ENCODE measurements around the gene RALY. TPM values are rescaled to one million over a fixed set of nuclear protein-coding genes. Genes with fewer than 3 reads are reported as not detected.

RALY gene
- total RNA-seq, 1 experiment from 2014 or later: 119 TPM

DNA sequence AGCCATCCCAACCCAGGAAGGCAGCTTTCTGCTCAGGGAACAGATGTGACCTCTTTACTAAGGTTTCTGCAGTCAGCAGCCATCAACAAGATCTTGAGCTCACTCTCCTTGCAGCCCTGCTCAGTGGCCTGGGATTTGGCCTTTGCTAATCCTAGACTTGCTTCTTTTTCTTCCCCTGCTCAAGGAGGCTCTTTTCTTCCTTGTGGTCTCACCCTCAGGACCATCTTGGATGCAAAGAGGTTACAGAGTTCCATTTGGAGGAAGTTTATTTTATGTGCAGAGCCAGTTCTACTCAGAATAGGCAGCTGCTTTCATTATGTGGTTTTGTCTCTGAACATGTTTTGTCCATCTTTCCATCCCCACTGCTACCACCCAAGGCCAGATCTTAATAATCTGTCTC lies 49.3 kb downstream of the RALY start:
- ChIA-PET CTCF (no interaction called here), RAD21 (ENCODE audit: low non-redundant PET in 1 of 2, low total read pairs in 2 of 2, uncharacterized antibody in 2 of 2, unreplicated experiment in 2 of 2) (no interaction called here), POLR2A (no interaction called here)
- Histone ChIP-seq H3K27ac (ENCODE audit: low read depth, low read length) (no peak overlapping the region), H3K36me3 (ENCODE audit: control insufficient read depth in 1 of 2, insufficient read depth in 2 of 2, low read length in 2 of 2) (no peaks in the 10 kb centered on the region), H3K4me3 (replicated peaks in 1 of 2; ENCODE audit: low read depth in 1 of 2, low read length in 2 of 2) (no peak overlapping the region), H3K79me2 (ENCODE audit: insufficient read depth, low read length) (peaks cover 92% of the 10 kb centered on the region), H3K27me3 (ENCODE audit: insufficient read depth, low read length) (no peaks in the 10 kb centered on the region), H3K4me2 (ENCODE audit: low read length) (no peak overlapping the region), H3K9ac (ENCODE audit: low read length) (no peak overlapping the region), H4K20me1 (ENCODE audit: insufficient read depth) (no peaks in the 10 kb centered on the region), H3K4me1 (ENCODE audit: control insufficient read depth in 1 of 2, insufficient read depth in 2 of 2, low read length in 2 of 2) (no peaks in the 10 kb centered on the region), H3K9me3 (ENCODE audit: control insufficient read depth in 1 of 2, insufficient read depth in 1 of 2, low read depth in 1 of 2, low read length in 2 of 2) (no peaks in the 10 kb centered on the region), H2AFZ (ENCODE audit: low read depth, low read length, poor library complexity, severe bottlenecking) (no peak overlapping the region), H3K9me2 (ENCODE audit: insufficient read depth) (no peaks in the 10 kb centered on the region)
- ATAC-seq (no peak), DNase-seq (ENCODE audit: low read depth, low spot score) (no peak)
- intact Hi-C loops (cut with micrococcal nuclease): no loop called here
- no TSS peak for BruUV-seq (replicated peaks)
- TF ChIP-seq, protein P1, sequence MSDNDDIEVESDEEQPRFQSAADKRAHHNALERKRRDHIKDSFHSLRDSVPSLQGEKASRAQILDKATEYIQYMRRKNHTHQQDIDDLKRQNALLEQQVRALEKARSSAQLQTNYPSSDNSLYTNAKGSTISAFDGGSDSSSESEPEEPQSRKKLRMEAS (IDR thresholded peaks at IDR 0.05): no peak
- no peak for TF ChIP-seq EZH2 (IDR thresholded peaks at IDR 0.05)
- no peak for TF ChIP-seq SRF (IDR thresholded peaks at IDR 0.05; ENCODE audit: low read depth)
- no peak for TF ChIP-seq RAD21 (IDR thresholded peaks at IDR 0.05; ENCODE audit: low read depth)
- no peak for TF ChIP-seq JUND (IDR thresholded peaks at IDR 0.05)
- TF ChIP-seq, protein P2, sequence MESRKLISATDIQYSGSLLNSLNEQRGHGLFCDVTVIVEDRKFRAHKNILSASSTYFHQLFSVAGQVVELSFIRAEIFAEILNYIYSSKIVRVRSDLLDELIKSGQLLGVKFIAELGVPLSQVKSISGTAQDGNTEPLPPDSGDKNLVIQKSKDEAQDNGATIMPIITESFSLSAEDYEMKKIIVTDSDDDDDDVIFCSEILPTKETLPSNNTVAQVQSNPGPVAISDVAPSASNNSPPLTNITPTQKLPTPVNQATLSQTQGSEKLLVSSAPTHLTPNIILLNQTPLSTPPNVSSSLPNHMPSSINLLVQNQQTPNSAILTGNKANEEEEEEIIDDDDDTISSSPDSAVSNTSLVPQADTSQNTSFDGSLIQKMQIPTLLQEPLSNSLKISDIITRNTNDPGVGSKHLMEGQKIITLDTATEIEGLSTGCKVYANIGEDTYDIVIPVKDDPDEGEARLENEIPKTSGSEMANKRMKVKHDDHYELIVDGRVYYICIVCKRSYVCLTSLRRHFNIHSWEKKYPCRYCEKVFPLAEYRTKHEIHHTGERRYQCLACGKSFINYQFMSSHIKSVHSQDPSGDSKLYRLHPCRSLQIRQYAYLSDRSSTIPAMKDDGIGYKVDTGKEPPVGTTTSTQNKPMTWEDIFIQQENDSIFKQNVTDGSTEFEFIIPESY (IDR thresholded peaks at IDR 0.05; ENCODE audit: extremely low read depth, insufficient replicate concordance, low read length): no peak

DNA sequence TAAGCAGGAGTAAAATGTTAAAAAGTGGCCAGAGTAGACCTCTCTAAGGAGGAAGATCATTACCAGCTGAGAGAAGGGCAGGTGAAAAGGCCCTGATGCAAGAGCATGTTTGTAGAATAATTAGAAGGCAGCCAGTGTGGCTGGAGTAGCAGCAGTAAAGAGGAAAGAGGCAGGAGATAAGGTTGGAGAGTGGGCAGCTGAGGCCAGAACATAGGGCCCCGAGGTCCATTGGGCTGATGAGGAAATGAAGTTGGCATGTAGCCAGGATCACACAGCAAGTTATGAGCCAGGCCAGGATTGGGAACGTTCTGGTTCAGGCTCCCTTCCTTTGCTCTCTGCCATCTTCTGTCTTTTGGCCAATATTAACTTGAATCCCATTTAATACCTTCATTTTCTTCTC lies 51.6 kb downstream of the RALY start:
- Histone ChIP-seq H3K36me3 (ENCODE audit: control insufficient read depth in 1 of 2, insufficient read depth in 2 of 2, low read length in 2 of 2) (no peaks in the 10 kb centered on the region), H2AFZ (ENCODE audit: low read depth, low read length, poor library complexity, severe bottlenecking) (no peak overlapping the region), H3K4me2 (ENCODE audit: low read length) (no peak overlapping the region), H3K4me1 (ENCODE audit: control insufficient read depth in 1 of 2, insufficient read depth in 2 of 2, low read length in 2 of 2) (no peaks in the 10 kb centered on the region), H4K20me1 (ENCODE audit: insufficient read depth) (no peaks in the 10 kb centered on the region), H3K9me2 (ENCODE audit: insufficient read depth) (no peaks in the 10 kb centered on the region), H3K79me2 (ENCODE audit: insufficient read depth, low read length) (peaks cover 90% of the 10 kb centered on the region), H3K9ac (ENCODE audit: low read length) (no peak overlapping the region), H3K27me3 (ENCODE audit: insufficient read depth, low read length) (no peaks in the 10 kb centered on the region), H3K27ac (ENCODE audit: low read depth, low read length) (no peak overlapping the region), H3K4me3 (replicated peaks in 1 of 2; ENCODE audit: low read depth in 1 of 2, low read length in 2 of 2) (no peak overlapping the region), H3K9me3 (ENCODE audit: control insufficient read depth in 1 of 2, insufficient read depth in 1 of 2, low read depth in 1 of 2, low read length in 2 of 2) (no peaks in the 10 kb centered on the region)
- no peak for ATAC-seq
- POLR2A ChIA-PET: no interaction called here
- no peak for DNase-seq (ENCODE audit: low read depth, low spot score)
- TF ChIP-seq JUND (IDR thresholded peaks at IDR 0.05): no peak
- TF ChIP-seq ZNF274 (IDR thresholded peaks at IDR 0.05; ENCODE audit: low read depth, low read length): no peak
- TF ChIP-seq, protein P3, sequence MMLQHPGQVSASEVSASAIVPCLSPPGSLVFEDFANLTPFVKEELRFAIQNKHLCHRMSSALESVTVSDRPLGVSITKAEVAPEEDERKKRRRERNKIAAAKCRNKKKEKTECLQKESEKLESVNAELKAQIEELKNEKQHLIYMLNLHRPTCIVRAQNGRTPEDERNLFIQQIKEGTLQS (IDR thresholded peaks at IDR 0.05): no peak
- no peak for TF ChIP-seq CEBPB (IDR thresholded peaks at IDR 0.05; ENCODE audit: low read depth)
- TF ChIP-seq, protein P4, sequence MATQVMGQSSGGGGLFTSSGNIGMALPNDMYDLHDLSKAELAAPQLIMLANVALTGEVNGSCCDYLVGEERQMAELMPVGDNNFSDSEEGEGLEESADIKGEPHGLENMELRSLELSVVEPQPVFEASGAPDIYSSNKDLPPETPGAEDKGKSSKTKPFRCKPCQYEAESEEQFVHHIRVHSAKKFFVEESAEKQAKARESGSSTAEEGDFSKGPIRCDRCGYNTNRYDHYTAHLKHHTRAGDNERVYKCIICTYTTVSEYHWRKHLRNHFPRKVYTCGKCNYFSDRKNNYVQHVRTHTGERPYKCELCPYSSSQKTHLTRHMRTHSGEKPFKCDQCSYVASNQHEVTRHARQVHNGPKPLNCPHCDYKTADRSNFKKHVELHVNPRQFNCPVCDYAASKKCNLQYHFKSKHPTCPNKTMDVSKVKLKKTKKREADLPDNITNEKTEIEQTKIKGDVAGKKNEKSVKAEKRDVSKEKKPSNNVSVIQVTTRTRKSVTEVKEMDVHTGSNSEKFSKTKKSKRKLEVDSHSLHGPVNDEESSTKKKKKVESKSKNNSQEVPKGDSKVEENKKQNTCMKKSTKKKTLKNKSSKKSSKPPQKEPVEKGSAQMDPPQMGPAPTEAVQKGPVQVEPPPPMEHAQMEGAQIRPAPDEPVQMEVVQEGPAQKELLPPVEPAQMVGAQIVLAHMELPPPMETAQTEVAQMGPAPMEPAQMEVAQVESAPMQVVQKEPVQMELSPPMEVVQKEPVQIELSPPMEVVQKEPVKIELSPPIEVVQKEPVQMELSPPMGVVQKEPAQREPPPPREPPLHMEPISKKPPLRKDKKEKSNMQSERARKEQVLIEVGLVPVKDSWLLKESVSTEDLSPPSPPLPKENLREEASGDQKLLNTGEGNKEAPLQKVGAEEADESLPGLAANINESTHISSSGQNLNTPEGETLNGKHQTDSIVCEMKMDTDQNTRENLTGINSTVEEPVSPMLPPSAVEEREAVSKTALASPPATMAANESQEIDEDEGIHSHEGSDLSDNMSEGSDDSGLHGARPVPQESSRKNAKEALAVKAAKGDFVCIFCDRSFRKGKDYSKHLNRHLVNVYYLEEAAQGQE (IDR thresholded peaks at IDR 0.05; ENCODE audit: low read depth): no peak
- no peak for TF ChIP-seq ELF1 (IDR thresholded peaks at IDR 0.05; ENCODE audit: borderline replicate concordance, low read depth)
- no peak for TF ChIP-seq TCF7L2 (IDR thresholded peaks at IDR 0.05; ENCODE audit: borderline replicate concordance, extremely low read depth, insufficient read depth, insufficient read length)
- intact Hi-C loops (cut with micrococcal nuclease): no loop called here
- RAD21 ChIA-PET (ENCODE audit: low non-redundant PET in 1 of 2, low total read pairs in 2 of 2, uncharacterized antibody in 2 of 2, unreplicated experiment in 2 of 2): interaction anchor here in 1 of 2 experiments (0.6 kb wide), 1 partner anchor 581 kb away, joined by 4 read pairs; no protein-coding TSS in a partner anchor
- no TSS peak for BruUV-seq (replicated peaks)
- CTCF ChIA-PET: no interaction called here

All from HCT116 (cell line).